WTC11 (cell line): ENCODE data around the gene CLEC5A. TPM values are rescaled to one million over a fixed set of nuclear protein-coding genes. Genes with fewer than 3 reads are reported as not detected.

Source experiments
- ATAC-seq: fragments of 200-7000 bp; cut with Tn5 transposase; 2 replicates; pipeline ENCODE4 v1.10.0; 2021; ENCODE audit warnings: mild to moderate bottlenecking, moderate library complexity
- CTCF ChIA-PET: fragments of 300-600 bp; sonication (Branson Sonifier 250); formaldehyde crosslinking; loops from one replicate; lab custom pipeline; 2021; ENCODE audit warnings: antibody characterized with exemption; lab: Charles Lee
- POLR2A ChIA-PET: fragments of 350-600 bp; sonication (Branson Sonifier 250); formaldehyde crosslinking; loops from one replicate; lab custom pipeline; 2021; ENCODE audit warnings: antibody characterized with exemption; lab: Charles Lee
- DNase-seq: peaks from one replicate; pipeline ENCODE4 v3.0.0; 2021; ENCODE audit warnings: low spot score
- H3K27ac Mint-ChIP-seq: 2 replicates; pipeline ENCODE4 v1.8.0; 2021; ENCODE audit warnings: mixed read lengths
- H3K27me3 Mint-ChIP-seq: 2 replicates; pipeline ENCODE4 v1.8.0; 2021; ENCODE audit warnings: low read depth, mild to moderate bottlenecking, moderate library complexity, mixed read lengths
- H3K36me3 Mint-ChIP-seq: 2 replicates; pipeline ENCODE4 v1.8.0; 2021; ENCODE audit warnings: mixed read lengths
- H3K4me1 Mint-ChIP-seq: 2 replicates; pipeline ENCODE4 v1.8.0; 2022; ENCODE audit warnings: mixed read lengths
- H3K4me3 Mint-ChIP-seq: 2 replicates; pipeline ENCODE4 v1.8.0; 2021; ENCODE audit warnings: mild to moderate bottlenecking, moderate library complexity, mixed read lengths
- H3K9me3 Mint-ChIP-seq: 2 replicates; pipeline ENCODE4 v1.8.0; 2021; ENCODE audit warnings: mixed read lengths
- FOXK1 ChIP-seq: sonication (generic); formaldehyde crosslinking; IDR thresholded peaks from 2 replicates; pipeline ENCODE4 v1.8.0; 2022; ENCODE audit warnings: mild to moderate bottlenecking, moderate library complexity, missing genetic modification reagents
- GABPB1 ChIP-seq: sonication (generic); formaldehyde crosslinking; IDR thresholded peaks from 2 replicates; pipeline ENCODE4 v1.8.1; 2023; ENCODE audit warnings: mild to moderate bottlenecking, missing genetic modification reagents
- JAZF1 ChIP-seq: fragments of 250-450 bp; sonication (Bioruptor Pico); IDR thresholded peaks from 2 replicates; pipeline ENCODE4 v1.9.0; 2021; ENCODE audit warnings: moderate library complexity, mild to moderate bottlenecking, inconsistent platforms
- NR2C2 ChIP-seq: sonication (generic); formaldehyde crosslinking; IDR thresholded peaks from 2 replicates; pipeline ENCODE4 v1.8.0; 2022; ENCODE audit warnings: mild to moderate bottlenecking, missing genetic modification reagents
- PRDM15 ChIP-seq: sonication (generic); formaldehyde crosslinking; IDR thresholded peaks from 2 replicates; pipeline ENCODE4 v1.8.0; 2022; ENCODE audit warnings: missing genetic modification reagents
- ZNF138 ChIP-seq: sonication (generic); formaldehyde crosslinking; conservative IDR thresholded peaks from 2 replicates; pipeline ENCODE4 v1.8.1; 2022; ENCODE audit warnings: mild to moderate bottlenecking, moderate library complexity, missing genetic modification reagents
- ZNF219 ChIP-seq: sonication (generic); formaldehyde crosslinking; IDR thresholded peaks from 2 replicates; pipeline ENCODE4 v1.8.0; 2023; ENCODE audit warnings: missing genetic modification reagents, mild to moderate bottlenecking, borderline replicate concordance
- ZNF423 ChIP-seq: fragments of 250-450 bp; sonication (Bioruptor Pico); IDR thresholded peaks from 2 replicates; pipeline ENCODE4 v2.1.2; 2022; ENCODE audit warnings: mild to moderate bottlenecking, moderate library complexity
- total RNA-seq: library from RNA; stranded (reverse); gene quantifications from 3 replicates; pipeline ENCODE4 v1.2.3, GENCODE V29; 2021
- TF ChIP-seq, protein P1 (sequence below): fragments of 250-450 bp; sonication (Bioruptor Pico); IDR thresholded peaks from 2 replicates; pipeline ENCODE4 v1.8.0; 2021; ENCODE audit warnings: mild to moderate bottlenecking
- TF ChIP-seq, protein P2 (sequence below): sonication (generic); formaldehyde crosslinking; IDR thresholded peaks from 2 replicates; pipeline ENCODE4 v1.8.0; 2022; ENCODE audit warnings: mild to moderate bottlenecking, missing genetic modification reagents
- TF ChIP-seq, protein P3 (sequence below): fragments of 250-450 bp; sonication (Bioruptor Pico); IDR thresholded peaks from 2 replicates; pipeline ENCODE4 v1.9.0; 2021; ENCODE audit warnings: mild to moderate bottlenecking, borderline replicate concordance
- TF ChIP-seq, protein P4 (sequence below): sonication (generic); formaldehyde crosslinking; IDR thresholded peaks from 2 replicates; pipeline ENCODE4 v1.8.1; 2023; ENCODE audit warnings: mild to moderate bottlenecking, missing genetic modification reagents, moderate library complexity
- TF ChIP-seq, protein P5 (sequence below): sonication (generic); formaldehyde crosslinking; IDR thresholded peaks from 2 replicates; pipeline ENCODE4 v1.8.1; 2022; ENCODE audit warnings: low read depth, mild to moderate bottlenecking, moderate library complexity, missing genetic modification reagents, borderline replicate concordance
- TF ChIP-seq, protein P6 (sequence below): sonication (generic); formaldehyde crosslinking; IDR thresholded peaks from 2 replicates; pipeline ENCODE4 v1.8.0; 2022; ENCODE audit warnings: mild to moderate bottlenecking, missing genetic modification reagents

Gene CLEC5A
- total RNA-seq, 1 experiment from 2014 or later: not detected

DNA sequence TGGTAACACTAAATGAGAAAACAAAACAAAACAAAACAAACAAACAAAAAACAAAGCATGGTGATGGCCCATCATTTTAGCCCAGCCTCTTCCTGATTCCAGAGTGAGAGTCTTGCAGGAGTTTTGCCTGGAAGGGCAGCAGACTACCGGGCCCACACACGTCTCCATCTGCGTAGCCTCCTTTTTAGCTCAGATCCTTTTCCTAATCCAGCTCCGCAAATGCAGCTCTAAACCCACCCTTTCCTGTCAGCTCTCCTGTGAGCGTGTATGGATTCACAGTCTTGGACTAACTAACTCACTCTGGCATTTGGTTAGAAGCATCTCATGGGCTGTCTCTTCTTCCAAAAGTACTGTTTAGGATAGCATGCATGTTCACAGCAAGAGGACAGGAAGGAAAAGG lies 16.6 kb downstream of the CLEC5A start (continued):
- TF ChIP-seq, protein P1, sequence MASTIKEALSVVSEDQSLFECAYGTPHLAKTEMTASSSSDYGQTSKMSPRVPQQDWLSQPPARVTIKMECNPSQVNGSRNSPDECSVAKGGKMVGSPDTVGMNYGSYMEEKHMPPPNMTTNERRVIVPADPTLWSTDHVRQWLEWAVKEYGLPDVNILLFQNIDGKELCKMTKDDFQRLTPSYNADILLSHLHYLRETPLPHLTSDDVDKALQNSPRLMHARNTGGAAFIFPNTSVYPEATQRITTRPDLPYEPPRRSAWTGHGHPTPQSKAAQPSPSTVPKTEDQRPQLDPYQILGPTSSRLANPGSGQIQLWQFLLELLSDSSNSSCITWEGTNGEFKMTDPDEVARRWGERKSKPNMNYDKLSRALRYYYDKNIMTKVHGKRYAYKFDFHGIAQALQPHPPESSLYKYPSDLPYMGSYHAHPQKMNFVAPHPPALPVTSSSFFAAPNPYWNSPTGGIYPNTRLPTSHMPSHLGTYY: no peak
- TF ChIP-seq, protein P2, sequence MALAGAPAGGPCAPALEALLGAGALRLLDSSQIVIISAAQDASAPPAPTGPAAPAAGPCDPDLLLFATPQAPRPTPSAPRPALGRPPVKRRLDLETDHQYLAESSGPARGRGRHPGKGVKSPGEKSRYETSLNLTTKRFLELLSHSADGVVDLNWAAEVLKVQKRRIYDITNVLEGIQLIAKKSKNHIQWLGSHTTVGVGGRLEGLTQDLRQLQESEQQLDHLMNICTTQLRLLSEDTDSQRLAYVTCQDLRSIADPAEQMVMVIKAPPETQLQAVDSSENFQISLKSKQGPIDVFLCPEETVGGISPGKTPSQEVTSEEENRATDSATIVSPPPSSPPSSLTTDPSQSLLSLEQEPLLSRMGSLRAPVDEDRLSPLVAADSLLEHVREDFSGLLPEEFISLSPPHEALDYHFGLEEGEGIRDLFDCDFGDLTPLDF (CRISPR knock-in tag): no peak
- TF ChIP-seq, all 79 proteins: peak for 0

DNA sequence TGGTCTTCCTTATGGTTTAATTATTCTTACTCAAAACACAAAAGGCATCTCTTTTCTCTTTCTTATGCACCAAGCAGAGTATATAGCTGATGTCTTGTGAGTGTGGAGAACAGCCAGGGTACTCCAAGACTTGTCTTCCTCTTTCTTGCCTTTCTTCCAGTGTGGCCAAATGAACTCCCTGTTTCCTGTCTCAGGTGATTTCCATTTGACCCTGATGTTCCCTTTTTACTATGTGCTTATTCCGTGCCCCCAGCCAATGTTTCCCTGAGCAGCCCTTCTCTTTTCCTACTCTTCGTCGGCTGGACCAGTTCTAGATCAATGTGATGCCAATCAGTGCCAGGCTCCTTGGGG lies 18.0 kb downstream of the CLEC5A start:
- TF ChIP-seq ZNF138 (CRISPR knock-in tag) (no peak), NR2C2 (CRISPR knock-in tag) (no peak)
- TF ChIP-seq, protein P3, sequence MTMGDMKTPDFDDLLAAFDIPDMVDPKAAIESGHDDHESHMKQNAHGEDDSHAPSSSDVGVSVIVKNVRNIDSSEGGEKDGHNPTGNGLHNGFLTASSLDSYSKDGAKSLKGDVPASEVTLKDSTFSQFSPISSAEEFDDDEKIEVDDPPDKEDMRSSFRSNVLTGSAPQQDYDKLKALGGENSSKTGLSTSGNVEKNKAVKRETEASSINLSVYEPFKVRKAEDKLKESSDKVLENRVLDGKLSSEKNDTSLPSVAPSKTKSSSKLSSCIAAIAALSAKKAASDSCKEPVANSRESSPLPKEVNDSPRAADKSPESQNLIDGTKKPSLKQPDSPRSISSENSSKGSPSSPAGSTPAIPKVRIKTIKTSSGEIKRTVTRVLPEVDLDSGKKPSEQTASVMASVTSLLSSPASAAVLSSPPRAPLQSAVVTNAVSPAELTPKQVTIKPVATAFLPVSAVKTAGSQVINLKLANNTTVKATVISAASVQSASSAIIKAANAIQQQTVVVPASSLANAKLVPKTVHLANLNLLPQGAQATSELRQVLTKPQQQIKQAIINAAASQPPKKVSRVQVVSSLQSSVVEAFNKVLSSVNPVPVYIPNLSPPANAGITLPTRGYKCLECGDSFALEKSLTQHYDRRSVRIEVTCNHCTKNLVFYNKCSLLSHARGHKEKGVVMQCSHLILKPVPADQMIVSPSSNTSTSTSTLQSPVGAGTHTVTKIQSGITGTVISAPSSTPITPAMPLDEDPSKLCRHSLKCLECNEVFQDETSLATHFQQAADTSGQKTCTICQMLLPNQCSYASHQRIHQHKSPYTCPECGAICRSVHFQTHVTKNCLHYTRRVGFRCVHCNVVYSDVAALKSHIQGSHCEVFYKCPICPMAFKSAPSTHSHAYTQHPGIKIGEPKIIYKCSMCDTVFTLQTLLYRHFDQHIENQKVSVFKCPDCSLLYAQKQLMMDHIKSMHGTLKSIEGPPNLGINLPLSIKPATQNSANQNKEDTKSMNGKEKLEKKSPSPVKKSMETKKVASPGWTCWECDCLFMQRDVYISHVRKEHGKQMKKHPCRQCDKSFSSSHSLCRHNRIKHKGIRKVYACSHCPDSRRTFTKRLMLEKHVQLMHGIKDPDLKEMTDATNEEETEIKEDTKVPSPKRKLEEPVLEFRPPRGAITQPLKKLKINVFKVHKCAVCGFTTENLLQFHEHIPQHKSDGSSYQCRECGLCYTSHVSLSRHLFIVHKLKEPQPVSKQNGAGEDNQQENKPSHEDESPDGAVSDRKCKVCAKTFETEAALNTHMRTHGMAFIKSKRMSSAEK (CRISPR knock-in tag): no peak
- POLR2A ChIA-PET: no interaction called here
- H3K36me3 Mint-ChIP-seq: no peaks in the 10 kb centered on the region
- ATAC-seq: no peak
- H3K4me3 Mint-ChIP-seq: no peak overlapping the region
- no peak overlapping the region for H3K27ac Mint-ChIP-seq
- DNase-seq: no peak
- CTCF ChIA-PET: no interaction called here
- H3K4me1 Mint-ChIP-seq: peaks cover 15% of the 10 kb centered on the region
- H3K9me3 Mint-ChIP-seq: peaks cover 8% of the 10 kb centered on the region; the same call in 1 of the 2 replicates
- H3K27me3 Mint-ChIP-seq: peaks cover 3% of the 10 kb centered on the region; the same call in 1 of the 2 replicates

GRCh38 chr7:141928146-141928844 lies 18.5 kb downstream of the CLEC5A start:
- CTCF ChIA-PET: interaction anchor here (0.6 kb wide), 1 partner anchor 48 kb away, joined by 3 read pairs; no protein-coding TSS in a partner anchor
- Mint-ChIP-seq H3K9me3 (peaks cover 8% of the 10 kb centered on the region; the same call in 1 of the 2 replicates), H3K36me3 (no peaks in the 10 kb centered on the region), H3K4me1 (peaks cover 15% of the 10 kb centered on the region)
- TF ChIP-seq PRDM15 (no peak), FOXK1 (no peak), ZNF423 (CRISPR knock-in tag) (no peak), JAZF1 (CRISPR knock-in tag) (no peak), GABPB1 (CRISPR knock-in tag) (no peak), ZNF219 (no peak)
- TF ChIP-seq, protein P4, sequence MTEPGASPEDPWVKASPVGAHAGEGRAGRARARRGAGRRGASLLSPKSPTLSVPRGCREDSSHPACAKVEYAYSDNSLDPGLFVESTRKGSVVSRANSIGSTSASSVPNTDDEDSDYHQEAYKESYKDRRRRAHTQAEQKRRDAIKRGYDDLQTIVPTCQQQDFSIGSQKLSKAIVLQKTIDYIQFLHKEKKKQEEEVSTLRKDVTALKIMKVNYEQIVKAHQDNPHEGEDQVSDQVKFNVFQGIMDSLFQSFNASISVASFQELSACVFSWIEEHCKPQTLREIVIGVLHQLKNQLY (CRISPR knock-in tag): no peak
- TF ChIP-seq, protein P5, sequence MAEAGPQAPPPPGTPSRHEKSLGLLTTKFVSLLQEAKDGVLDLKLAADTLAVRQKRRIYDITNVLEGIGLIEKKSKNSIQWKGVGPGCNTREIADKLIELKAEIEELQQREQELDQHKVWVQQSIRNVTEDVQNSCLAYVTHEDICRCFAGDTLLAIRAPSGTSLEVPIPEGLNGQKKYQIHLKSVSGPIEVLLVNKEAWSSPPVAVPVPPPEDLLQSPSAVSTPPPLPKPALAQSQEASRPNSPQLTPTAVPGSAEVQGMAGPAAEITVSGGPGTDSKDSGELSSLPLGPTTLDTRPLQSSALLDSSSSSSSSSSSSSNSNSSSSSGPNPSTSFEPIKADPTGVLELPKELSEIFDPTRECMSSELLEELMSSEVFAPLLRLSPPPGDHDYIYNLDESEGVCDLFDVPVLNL (CRISPR knock-in tag): no peak
- TF ChIP-seq, protein P6, sequence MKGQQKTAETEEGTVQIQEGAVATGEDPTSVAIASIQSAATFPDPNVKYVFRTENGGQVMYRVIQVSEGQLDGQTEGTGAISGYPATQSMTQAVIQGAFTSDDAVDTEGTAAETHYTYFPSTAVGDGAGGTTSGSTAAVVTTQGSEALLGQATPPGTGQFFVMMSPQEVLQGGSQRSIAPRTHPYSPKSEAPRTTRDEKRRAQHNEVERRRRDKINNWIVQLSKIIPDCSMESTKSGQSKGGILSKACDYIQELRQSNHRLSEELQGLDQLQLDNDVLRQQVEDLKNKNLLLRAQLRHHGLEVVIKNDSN (CRISPR knock-in tag): no peak
- TF ChIP-seq, all 79 proteins: peak for 0
- POLR2A ChIA-PET: no interaction called here
- Mint-ChIP-seq H3K4me3 (no peak overlapping the region), H3K27ac (no peak overlapping the region), H3K27me3 (peaks cover 3% of the 10 kb centered on the region; the same call in 1 of the 2 replicates)
- no peak for DNase-seq
- no peak for ATAC-seq
